HCT116 (cell line): ENCODE results near the gene AOPEP.

ENCODE experiments used
- CTCF ChIP-seq, 3 experiments: fragments of 200-600 bp in 1 of 3; sonication (generic) in 1 of 3; IDR thresholded peaks in 2 of 3; conservative IDR thresholded peaks in 1 of 3; 2 replicates each; pipeline ENCODE4 v1.5.1; 2012 to 2017; ENCODE audit warnings: low read depth in 2 of 3, low read length in 2 of 3, antibody characterized with exemption in 1 of 3, borderline replicate concordance in 1 of 3, control low read depth in 1 of 3, mild to moderate bottlenecking in 1 of 3, mixed read lengths in 1 of 3, mixed run types in 1 of 3, moderate library complexity in 1 of 3; ENCODE audit not compliant: insufficient read depth in 1 of 3
- POLR2A ChIP-seq: IDR thresholded peaks from 2 replicates; pipeline ENCODE4 v1.7.0; 2011; ENCODE audit warnings: borderline replicate concordance; ENCODE audit not compliant: insufficient read depth, insufficient read length; ENCODE audit errors: extremely low read depth
- YY1 ChIP-seq: IDR thresholded peaks from 2 replicates; pipeline ENCODE4 v1.6.1; 2011; ENCODE audit warnings: low read length, low read depth, moderate library complexity, mild to moderate bottlenecking; ENCODE audit not compliant: insufficient replicate concordance; ENCODE audit errors: extremely low read depth
- ZNF274 ChIP-seq: fragments of 200-500 bp; sonication (Bioruptor generic); IDR thresholded peaks from 2 replicates; pipeline ENCODE4 v1.6.1; 2014; ENCODE audit warnings: mild to moderate bottlenecking, low read depth, low read length, inconsistent platforms
- TF ChIP-seq, protein P1 (sequence below): IDR thresholded peaks from 2 replicates; pipeline ENCODE4 v1.6.1; 2011; ENCODE audit warnings: mild to moderate bottlenecking, low read length, moderate library complexity; ENCODE audit not compliant: insufficient replicate concordance; ENCODE audit errors: extremely low read depth

- TF ChIP-seq YY1 (no peak), POLR2A (no peak), ZNF274 (no peak), CTCF (IDR thresholded peaks at IDR 0.05 in 2 of 3, conservative IDR thresholded peaks at IDR 0.05 in 1 of 3; ENCODE audit: borderline replicate concordance in 1 of 3, insufficient read depth in 1 of 3, low read depth in 2 of 3, low read length in 2 of 3) (no peak)
- TF ChIP-seq, protein P1, sequence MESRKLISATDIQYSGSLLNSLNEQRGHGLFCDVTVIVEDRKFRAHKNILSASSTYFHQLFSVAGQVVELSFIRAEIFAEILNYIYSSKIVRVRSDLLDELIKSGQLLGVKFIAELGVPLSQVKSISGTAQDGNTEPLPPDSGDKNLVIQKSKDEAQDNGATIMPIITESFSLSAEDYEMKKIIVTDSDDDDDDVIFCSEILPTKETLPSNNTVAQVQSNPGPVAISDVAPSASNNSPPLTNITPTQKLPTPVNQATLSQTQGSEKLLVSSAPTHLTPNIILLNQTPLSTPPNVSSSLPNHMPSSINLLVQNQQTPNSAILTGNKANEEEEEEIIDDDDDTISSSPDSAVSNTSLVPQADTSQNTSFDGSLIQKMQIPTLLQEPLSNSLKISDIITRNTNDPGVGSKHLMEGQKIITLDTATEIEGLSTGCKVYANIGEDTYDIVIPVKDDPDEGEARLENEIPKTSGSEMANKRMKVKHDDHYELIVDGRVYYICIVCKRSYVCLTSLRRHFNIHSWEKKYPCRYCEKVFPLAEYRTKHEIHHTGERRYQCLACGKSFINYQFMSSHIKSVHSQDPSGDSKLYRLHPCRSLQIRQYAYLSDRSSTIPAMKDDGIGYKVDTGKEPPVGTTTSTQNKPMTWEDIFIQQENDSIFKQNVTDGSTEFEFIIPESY, result no peak
Observed at GRCh38 chr9:94791435-94791834, 64.9 kb downstream of the AOPEP start.
